ENCODE measurements around the gene CDCA7L. TPM values are rescaled to one million over a fixed set of nuclear protein-coding genes. Genes with fewer than 3 reads are reported as not detected.

Gene CDCA7L
- total RNA-seq, 4 donors from 2014 or later = 7.4 to 16.9 (median 10.8) TPM

- Histone ChIP-seq H3K4me1 (no peaks in the 10 kb centered on the region), H3K4me3 (no peak overlapping the region), H3K9me3 (peaks cover 0 to 8% (median 0%) of the 10 kb centered on the region in 4 donors), H3K36me3 (peaks cover 0 to 8% (median 0%) of the 10 kb centered on the region in 3 donors), H3K27me3 (no peaks in the 10 kb centered on the region), H3K27ac (no peak overlapping the region)
- no peak for DNase-seq (ENCODE audit: low spot score in 2 of 2)
- 80 to 89% methylated on average over 6 of the region's 6 CpGs for WGBS, 2 donors
- TF ChIP-seq EP300 (IDR thresholded peaks at IDR 0.05) (no peak), POLR2A (IDR thresholded peaks at IDR 0.05) (no peak), CTCF (IDR thresholded peaks at IDR 0.05) (no peak)
These were observed 18.0 kb downstream of the CDCA7L start for GRCh38 chr7:21927693-21928092.

GRCh38 chr7:21926448-21926847 lies 19.3 kb downstream of the CDCA7L start:
- H3K9me3 ChIP-seq = peaks cover 0 to 8% (median 0%) of the 10 kb centered on the region in 4 donors
- no peak overlapping the region for H3K4me3 ChIP-seq
- 0 to 95% methylated on average over 1 of the region's 1 CpG for WGBS, 2 donors
- no peak for DNase-seq (ENCODE audit: low spot score in 2 of 2)
- no peaks in the 10 kb centered on the region for H3K4me1 ChIP-seq
- H3K27me3 ChIP-seq = no peaks in the 10 kb centered on the region
- no peak overlapping the region for H3K27ac ChIP-seq
- TF ChIP-seq EP300 (IDR thresholded peaks at IDR 0.05) = no peak
- no peak for TF ChIP-seq POLR2A (IDR thresholded peaks at IDR 0.05)
- no peak for TF ChIP-seq CTCF (IDR thresholded peaks at IDR 0.05)
- peaks cover 0 to 8% (median 0%) of the 10 kb centered on the region in 3 donors for H3K36me3 ChIP-seq

GRCh38 chr7:21923658-21924057 lies 22.0 kb downstream of the CDCA7L start:
- TF ChIP-seq CTCF (IDR thresholded peaks at IDR 0.05) (no peak), EP300 (IDR thresholded peaks at IDR 0.05) (no peak), POLR2A (IDR thresholded peaks at IDR 0.05) (no peak)
- 26 to 32% methylated on average over 2 of the region's 2 CpGs for WGBS, 2 donors
- peaks cover 0 to 8% (median 0%) of the 10 kb centered on the region in 3 donors for H3K36me3 ChIP-seq
- H3K27ac ChIP-seq = no peak overlapping the region
- H3K9me3 ChIP-seq = peaks cover 0 to 5% (median 0%) of the 10 kb centered on the region in 4 donors
- H3K4me3 ChIP-seq = no peak overlapping the region
- DNase-seq (ENCODE audit: low spot score in 2 of 2) = no peak
- no peaks in the 10 kb centered on the region for H3K27me3 ChIP-seq
- H3K4me1 ChIP-seq = no peaks in the 10 kb centered on the region

- Histone ChIP-seq H3K9me3 (peaks cover 0 to 3% (median 0%) of the 10 kb centered on the region in 4 donors), H3K27me3 (no peaks in the 10 kb centered on the region), H3K4me3 (no peak overlapping the region), H3K27ac (no peak overlapping the region), H3K4me1 (no peaks in the 10 kb centered on the region), H3K36me3 (peaks cover 0 to 4% (median 0%) of the 10 kb centered on the region in 3 donors)
- DNase-seq (ENCODE audit: low spot score in 2 of 2) = no peak
- 84 to 85% methylated on average over 5 of the region's 5 CpGs for WGBS, 2 donors
- TF ChIP-seq CTCF (IDR thresholded peaks at IDR 0.05) = no peak
- TF ChIP-seq POLR2A (IDR thresholded peaks at IDR 0.05) = no peak
- no peak for TF ChIP-seq EP300 (IDR thresholded peaks at IDR 0.05)
These were observed 23.1 kb downstream of the CDCA7L start for GRCh38 chr7:21922605-21923004.

GRCh38 chr7:21920936-21921335 lies 24.8 kb downstream of the CDCA7L start:
- 58 to 63% methylated on average over 3 of the region's 3 CpGs for WGBS, 2 donors
- Histone ChIP-seq H3K9me3 (no peaks in the 10 kb centered on the region), H3K36me3 (peaks cover 0 to 4% (median 0%) of the 10 kb centered on the region in 3 donors), H3K27ac (no peak overlapping the region), H3K27me3 (no peaks in the 10 kb centered on the region), H3K4me1 (no peaks in the 10 kb centered on the region), H3K4me3 (no peak overlapping the region)
- no peak for DNase-seq (ENCODE audit: low spot score in 2 of 2)
- no peak for TF ChIP-seq POLR2A (IDR thresholded peaks at IDR 0.05)
- TF ChIP-seq EP300 (IDR thresholded peaks at IDR 0.05) = no peak
- no peak for TF ChIP-seq CTCF (IDR thresholded peaks at IDR 0.05)
